Large intestine (tissue), 1 donor: ENCODE measurements around the gene TAS2R7. TPM values are rescaled to one million over a fixed set of nuclear protein-coding genes. Genes with fewer than 3 reads are reported as not detected.

ENCODE experiments used
- polyA plus RNA-seq: library from polyadenylated mRNA; unstranded; fragments of 120-200 nt; gene quantifications from one replicate; pipeline ENCODE4 v1.2.1, GENCODE V29; 2013

The TAS2R7 gene
- polyA plus RNA-seq, 1 donor: not detected

Other genes starting within 250 kb of the TAS2R7 start
- gene MAGOHB, start 189.0 kb downstream of the TAS2R7 start, polyA plus RNA-seq: 24.1 TPM
- 0.94 TPM for gene STYK1, start 128.6 kb downstream of the TAS2R7 start, polyA plus RNA-seq
- 140 TPM for gene YBX3, start 79.3 kb downstream of the TAS2R7 start, polyA plus RNA-seq
- not detected for gene TAS2R8, start 4.7 kb upstream of the TAS2R7 start, polyA plus RNA-seq
- gene TAS2R9, start 7.5 kb upstream of the TAS2R7 start, polyA plus RNA-seq: not detected
- gene TAS2R10, start 23.7 kb upstream of the TAS2R7 start, polyA plus RNA-seq: 1.2 TPM
- gene PRR4, start 46.8 kb upstream of the TAS2R7 start, polyA plus RNA-seq: 6.1 TPM
- gene PRH1, start 81.6 kb upstream of the TAS2R7 start, polyA plus RNA-seq: 7.3 TPM
- gene TAS2R13, start 106.9 kb upstream of the TAS2R7 start, polyA plus RNA-seq: 0.03 TPM
- gene PRH2, start 126.6 kb upstream of the TAS2R7 start, polyA plus RNA-seq: 0.55 TPM
- 3.5 TPM for gene TAS2R14, start 136.6 kb upstream of the TAS2R7 start, polyA plus RNA-seq
- gene TAS2R50, start 184.3 kb upstream of the TAS2R7 start, polyA plus RNA-seq: 0.04 TPM
- 2.5 TPM for gene TAS2R20, start 195.7 kb upstream of the TAS2R7 start, polyA plus RNA-seq
- 0.87 TPM for gene TAS2R19, start 220.0 kb upstream of the TAS2R7 start, polyA plus RNA-seq
- 0.82 TPM for gene TAS2R31, start 228.8 kb upstream of the TAS2R7 start, polyA plus RNA-seq